CD4-positive, alpha-beta memory T cell (primary cell): ENCODE measurements around the gene KLHDC7A. TPM values are rescaled to one million over a fixed set of nuclear protein-coding genes. Genes with fewer than 3 reads are reported as not detected.

Experiments
- CTCF ChIA-PET: fragments of 350-600 bp; sonication (Branson Sonifier 250); formaldehyde crosslinking; loops from one replicate; lab custom pipeline; 2021; ENCODE audit warnings: inconsistent platforms; ENCODE audit not compliant: partially characterized antibody; lab: Charles Lee
- POLR2A ChIA-PET: fragments of 350-600 bp; sonication (Branson Sonifier 250); formaldehyde crosslinking; loops from one replicate; lab custom pipeline; 2021; ENCODE audit not compliant: partially characterized antibody; lab: Charles Lee
- DNase-seq, 5 donors: peaks; one replicate each; pipeline versions ENCODE4 v3.0.0 to v3.0.0-alpha.2; 2020 to 2022; ENCODE audit warnings: mixed read lengths in 1 of 5
- H3K27ac ChIP-seq: one replicate; pipeline ENCODE4 v1.7.0; 2013; ENCODE audit warnings: low read depth, low read length
- H3K27me3 ChIP-seq: 2 replicates; pipeline ENCODE4 v1.7.0; 2013; ENCODE audit warnings: mild to moderate bottlenecking, low read length, moderate library complexity; ENCODE audit not compliant: insufficient read depth
- H3K36me3 ChIP-seq: 2 replicates; pipeline ENCODE4 v1.7.0; 2013; ENCODE audit warnings: mild to moderate bottlenecking, low read length, moderate library complexity; ENCODE audit not compliant: insufficient read depth
- H3K4me1 ChIP-seq: 2 replicates; pipeline ENCODE4 v1.7.0; 2013; ENCODE audit warnings: mild to moderate bottlenecking, low read length, moderate library complexity; ENCODE audit not compliant: insufficient read depth
- H3K4me3 ChIP-seq, 2 donors: one replicate each; pipeline ENCODE4 v1.7.0; 2013; ENCODE audit warnings: low read length in 2 of 2, mild to moderate bottlenecking in 1 of 2
- H3K9me3 ChIP-seq, 2 donors: one replicate each; pipeline ENCODE4 v1.7.0; 2013; ENCODE audit warnings: low read length in 2 of 2, control low read depth in 1 of 2; ENCODE audit not compliant: control insufficient read depth in 1 of 2
- H3K27ac Mint-ChIP-seq, 7 donors: one replicate each; pipeline ENCODE4 v1.8.0; 2020 to 2021; ENCODE audit warnings: mixed read lengths in 7 of 7, mild to moderate bottlenecking in 6 of 7, inconsistent platforms in 3 of 7, moderate library complexity in 3 of 7
- H3K27me3 Mint-ChIP-seq, 2 donors: one replicate each; pipeline ENCODE4 v1.8.0; 2020 to 2021; ENCODE audit warnings: mixed read lengths in 2 of 2
- H3K36me3 Mint-ChIP-seq, 2 donors: one replicate each; pipeline ENCODE4 v1.8.0; 2020 to 2021; ENCODE audit warnings: mixed read lengths in 2 of 2, inconsistent platforms in 1 of 2, mild to moderate bottlenecking in 1 of 2
- H3K4me1 Mint-ChIP-seq, 4 donors: one replicate each; pipeline ENCODE4 v1.8.0; 2020 to 2021; ENCODE audit warnings: mixed read lengths in 4 of 4, mild to moderate bottlenecking in 1 of 4
- H3K4me3 Mint-ChIP-seq, 8 donors: one replicate each; pipeline ENCODE4 v1.8.0; 2020 to 2021; ENCODE audit warnings: mixed read lengths in 8 of 8, mild to moderate bottlenecking in 7 of 8, moderate library complexity in 6 of 8, inconsistent platforms in 3 of 8
- H3K9me3 Mint-ChIP-seq, 8 donors: one replicate each; pipeline ENCODE4 v1.8.0; 2020 to 2021; ENCODE audit warnings: mixed read lengths in 8 of 8, mild to moderate bottlenecking in 5 of 8, inconsistent platforms in 3 of 8, moderate library complexity in 1 of 8
- intact Hi-C: fragments of 100-400 bp; cut with micrococcal nuclease; formaldehyde crosslinking; loops from one replicate; pipeline ENCODE4 v1.15.1; 2023
- polyA plus RNA-seq, 2 donors: library from polyadenylated mRNA; unstranded; fragments of 300-500 nt; fragmentation: Illumina TruSeq; gene quantifications; one replicate each; pipeline ENCODE4 v1.2.3, GENCODE V29; 2021
- total RNA-seq, 2 experiments: library from RNA; stranded (reverse); gene quantifications; one replicate each; pipeline ENCODE4 v1.2.3, GENCODE V29; 2021

KLHDC7A gene
- total RNA-seq (not detected), polyA plus RNA-seq (not detected)

DNA sequence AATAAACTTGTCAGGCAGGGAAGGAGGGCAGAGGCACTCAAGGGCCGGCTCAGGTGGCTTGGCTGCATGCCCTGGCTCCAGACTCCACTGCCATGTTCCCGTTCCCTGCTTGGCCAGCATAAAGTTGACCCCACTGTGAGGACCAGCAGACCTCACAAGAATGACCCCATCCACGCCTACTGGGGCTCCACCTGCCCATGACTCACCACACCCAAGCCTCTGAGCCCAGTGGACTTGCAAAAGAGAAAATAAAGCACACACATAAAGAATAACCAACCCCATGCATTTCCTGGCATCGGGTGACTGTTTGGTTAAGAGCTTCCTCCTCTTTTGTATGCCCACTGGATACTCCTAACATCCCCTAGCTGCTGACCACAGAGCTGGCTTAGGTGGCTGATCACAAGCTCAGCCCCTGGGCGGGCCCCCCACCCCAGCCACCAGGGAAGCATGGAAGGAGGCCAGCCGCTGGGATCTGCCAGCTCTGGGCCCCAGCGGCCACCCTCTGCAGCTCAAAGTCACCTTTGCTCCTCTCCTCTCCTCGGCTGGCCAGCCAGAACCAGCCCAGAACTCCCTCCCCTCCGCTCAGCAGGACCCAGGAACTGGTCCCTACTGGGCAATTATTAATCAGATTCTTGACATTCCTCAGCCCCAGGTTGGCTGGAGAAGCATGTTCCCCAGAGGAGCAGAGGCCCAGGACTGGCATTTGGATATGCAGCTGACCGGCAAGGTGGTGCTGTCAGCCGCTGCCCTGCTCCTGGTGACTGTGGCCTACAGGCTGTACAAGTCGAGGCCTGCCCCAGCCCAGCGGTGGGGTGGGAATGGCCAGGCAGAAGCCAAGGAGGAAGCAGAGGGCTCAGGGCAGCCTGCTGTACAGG is at the start of gene KLHDC7A:
Gene KLHDC7A (plus strand): TSS at position 616 of the 875 bp plus-strand sequence. CDS start 52 bp downstream, at position 668.
- POLR2A ChIA-PET: no interaction called here
- H3K27ac ChIP-seq: no peak within 1 kb of the TSS

GRCh38 chr1:18434041-18434440 is 46.7 kb upstream of the KLHDC7A start:
- no peaks in the 10 kb centered on the region for H3K4me1 Mint-ChIP-seq
- H3K4me3 ChIP-seq: no peak overlapping the region
- H3K4me3 Mint-ChIP-seq: no peak overlapping the region
- no peaks in the 10 kb centered on the region for H3K4me1 ChIP-seq
- no peaks in the 10 kb centered on the region for H3K36me3 ChIP-seq
- no peaks in the 10 kb centered on the region for H3K27me3 ChIP-seq
- H3K9me3 Mint-ChIP-seq: peaks cover 0 to 33% (median 13%) of the 10 kb centered on the region in 8 donors
- H3K36me3 Mint-ChIP-seq: no peaks in the 10 kb centered on the region
- intact Hi-C loops: no loop called here
- ChIA-PET POLR2A (no interaction called here), CTCF (no interaction called here)
- H3K27me3 Mint-ChIP-seq: peaks cover 14 to 18% of the 10 kb centered on the region in 2 donors
- no peak overlapping the region for H3K27ac Mint-ChIP-seq
- no peak overlapping the region for H3K27ac ChIP-seq
- DNase-seq: no peak
- no peaks in the 10 kb centered on the region for H3K9me3 ChIP-seq

More for the DNA sequence above, at the start of gene KLHDC7A:
- H3K4me1 Mint-ChIP-seq: peaks cover 0 to 4% (median under 1%) of the 10 kb centered on the region in 4 donors
- H3K9me3 ChIP-seq: no peaks in the 10 kb centered on the region
- H3K4me3 ChIP-seq: no peak within 1 kb of the TSS
- H3K4me3 Mint-ChIP-seq: no peak within 1 kb of the TSS
- no peaks in the 10 kb centered on the region for H3K36me3 ChIP-seq
- peaks cover 0 to 2% (median 0%) of the 10 kb centered on the region in 8 donors for H3K9me3 Mint-ChIP-seq
- intact Hi-C loops: no loop called here
- no peaks in the 10 kb centered on the region for H3K27me3 ChIP-seq
- DNase-seq: no peak
- H3K36me3 Mint-ChIP-seq: no peaks in the 10 kb centered on the region
- H3K4me1 ChIP-seq: no peaks in the 10 kb centered on the region
- H3K27me3 Mint-ChIP-seq: peaks cover 7 to 16% of the 10 kb centered on the region in 2 donors
- CTCF ChIA-PET: no interaction called here
- H3K27ac Mint-ChIP-seq: no peak within 1 kb of the TSS

DNA sequence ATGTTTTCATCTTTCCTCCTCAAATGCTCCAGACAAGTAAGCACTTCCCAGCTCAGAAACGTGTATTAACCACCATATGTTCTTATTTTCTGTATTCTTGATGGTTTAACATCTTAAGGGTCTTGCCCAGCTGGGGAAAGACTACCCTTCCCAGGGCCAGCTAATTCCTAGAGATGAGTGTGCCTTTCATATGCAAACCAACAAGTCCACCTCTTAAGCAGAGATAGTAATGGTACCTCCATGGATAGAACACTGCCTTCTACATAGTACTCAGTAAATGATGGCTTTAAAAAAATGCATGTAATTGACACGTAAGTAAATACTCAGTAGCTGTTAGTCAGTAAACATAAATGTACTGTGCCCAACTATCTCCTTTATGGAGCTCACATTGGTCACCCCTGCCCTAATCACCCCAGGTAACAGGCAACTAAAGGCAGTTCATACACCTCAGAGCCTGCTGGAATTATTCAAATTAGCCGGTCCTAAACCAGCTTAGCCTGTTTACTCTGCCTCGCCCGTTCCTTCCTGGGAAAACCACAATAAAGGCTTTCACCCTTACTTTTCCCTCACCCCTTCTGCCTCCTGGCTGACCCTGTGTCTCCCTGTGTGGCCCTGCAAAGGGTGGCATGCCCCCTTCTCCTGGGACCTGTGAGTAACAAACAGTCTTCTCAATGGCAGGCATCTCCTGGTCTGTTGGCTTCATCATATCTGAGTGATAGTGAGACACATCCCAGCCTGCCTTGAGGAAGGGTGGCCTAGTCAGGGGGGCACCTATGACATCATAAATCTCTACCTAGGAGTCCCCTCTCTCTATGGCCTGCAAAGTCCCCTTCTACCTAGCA is 40.1 kb upstream of the KLHDC7A start:
- Mint-ChIP-seq H3K36me3 (no peaks in the 10 kb centered on the region), H3K9me3 (peaks cover 0 to 14% (median 8%) of the 10 kb centered on the region in 8 donors), H3K27me3 (peaks cover 12 to 16% of the 10 kb centered on the region in 2 donors), H3K4me3 (no peak overlapping the region), H3K4me1 (no peaks in the 10 kb centered on the region), H3K27ac (no peak overlapping the region)
- H3K4me1 ChIP-seq: no peaks in the 10 kb centered on the region
- ChIA-PET CTCF (no interaction called here), POLR2A (no interaction called here)
- no peak overlapping the region for H3K27ac ChIP-seq
- no peaks in the 10 kb centered on the region for H3K36me3 ChIP-seq
- H3K27me3 ChIP-seq: no peaks in the 10 kb centered on the region
- H3K9me3 ChIP-seq: no peaks in the 10 kb centered on the region
- H3K4me3 ChIP-seq: no peak overlapping the region
- intact Hi-C loops: no loop called here
- no peak for DNase-seq

- no peaks in the 10 kb centered on the region for H3K27me3 ChIP-seq
- peaks cover 0 to 5% of the 10 kb centered on the region in 2 donors for H3K36me3 Mint-ChIP-seq
- CTCF ChIA-PET: no interaction called here
- peaks cover 0 to 17% (median 3%) of the 10 kb centered on the region in 8 donors for H3K9me3 Mint-ChIP-seq
- DNase-seq: no peak
- H3K4me1 Mint-ChIP-seq: no peaks in the 10 kb centered on the region
- H3K4me1 ChIP-seq: no peaks in the 10 kb centered on the region
- H3K4me3 ChIP-seq: no peak overlapping the region
- H3K27ac Mint-ChIP-seq: no peak overlapping the region
- H3K9me3 ChIP-seq: no peaks in the 10 kb centered on the region
- no peak overlapping the region for H3K27ac ChIP-seq
- no peak overlapping the region for H3K4me3 Mint-ChIP-seq
- peaks cover 4 to 11% of the 10 kb centered on the region in 2 donors for H3K27me3 Mint-ChIP-seq
- POLR2A ChIA-PET: interaction anchor here (0.6 kb wide), 1 partner anchor 23 kb away, joined by 3 read pairs; no protein-coding TSS in a partner anchor
- no peaks in the 10 kb centered on the region for H3K36me3 ChIP-seq
- intact Hi-C loops: no loop called here
Observed at GRCh38 chr1:18443587-18444520, 36.9 kb upstream of the KLHDC7A start.

- no peak overlapping the region for H3K4me3 ChIP-seq
- ChIA-PET CTCF (no interaction called here), POLR2A (interaction anchor here (0.6 kb wide), 1 partner anchor 22 kb away, joined by 3 read pairs; no protein-coding TSS in a partner anchor)
- Mint-ChIP-seq H3K9me3 (peaks cover 0 to 17% (median 3%) of the 10 kb centered on the region in 8 donors), H3K4me3 (no peak overlapping the region), H3K36me3 (peaks cover 0 to 5% of the 10 kb centered on the region in 2 donors), H3K27ac (no peak overlapping the region), H3K4me1 (no peaks in the 10 kb centered on the region), H3K27me3 (peaks cover 4 to 11% of the 10 kb centered on the region in 2 donors)
- DNase-seq: no peak
- intact Hi-C loops: no loop called here
- H3K27ac ChIP-seq: no peak overlapping the region
- H3K9me3 ChIP-seq: no peaks in the 10 kb centered on the region
- no peaks in the 10 kb centered on the region for H3K4me1 ChIP-seq
- no peaks in the 10 kb centered on the region for H3K27me3 ChIP-seq
- no peaks in the 10 kb centered on the region for H3K36me3 ChIP-seq
Observed at GRCh38 chr1:18444563-18444962, 36.2 kb upstream of the KLHDC7A start.

DNA sequence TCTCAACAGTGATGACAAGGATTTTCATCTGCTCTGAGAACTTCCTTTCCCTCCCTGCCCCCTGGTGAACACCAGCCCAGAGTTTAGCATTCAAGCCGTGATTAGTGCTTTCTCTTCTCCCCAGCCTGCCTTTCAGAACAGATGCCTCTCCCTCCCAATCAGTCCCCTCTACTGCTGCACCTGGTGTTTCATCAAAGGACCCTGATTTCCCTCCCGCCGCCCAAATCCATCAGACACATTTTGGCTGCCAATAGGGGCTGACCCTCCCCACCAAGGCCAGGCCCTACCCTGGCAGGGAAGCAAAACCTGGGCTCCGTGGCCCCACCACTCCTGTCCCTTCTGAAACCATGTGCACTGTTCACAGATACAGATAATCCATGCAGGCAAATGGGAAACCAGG is 34.0 kb upstream of the KLHDC7A start:
- Mint-ChIP-seq H3K36me3 (peaks cover 0 to 5% of the 10 kb centered on the region in 2 donors), H3K4me3 (no peak overlapping the region), H3K4me1 (no peaks in the 10 kb centered on the region), H3K27ac (no peak overlapping the region), H3K27me3 (peaks cover 4% of the 10 kb centered on the region in 2 donors), H3K9me3 (peaks cover 0 to 10% (median 2%) of the 10 kb centered on the region in 8 donors)
- no peaks in the 10 kb centered on the region for H3K4me1 ChIP-seq
- H3K27ac ChIP-seq: no peak overlapping the region
- H3K4me3 ChIP-seq: no peak overlapping the region
- H3K27me3 ChIP-seq: no peaks in the 10 kb centered on the region
- CTCF ChIA-PET: no interaction called here
- intact Hi-C loops: no loop called here
- no peaks in the 10 kb centered on the region for H3K9me3 ChIP-seq
- H3K36me3 ChIP-seq: no peaks in the 10 kb centered on the region
- POLR2A ChIA-PET: no interaction called here
- DNase-seq: no peak
